Retinal pigment epithelial cell (primary cell): ENCODE results near the gene PTPRK.

ENCODE experiments used
- DNase-seq: peaks from one replicate; pipeline ENCODE4 v3.0.0-alpha.2; 2010; ENCODE audit warnings: low read depth
- H3K4me3 ChIP-seq: 2 replicates; pipeline ENCODE4 v1.5.1; 2011; ENCODE audit warnings: mild to moderate bottlenecking, low read length, control low read depth, moderate library complexity
- CTCF ChIP-seq: conservative IDR thresholded peaks from 2 replicates; pipeline ENCODE4 v1.5.1; 2011; ENCODE audit warnings: low read depth, low read length, control low read depth, inconsistent platforms

PTPRK gene

GRCh38 chr6:128351255-128351514, 169.2 kb downstream of the PTPRK start:
- DNase-seq = no peak
- no peak for TF ChIP-seq CTCF
- H3K4me3 ChIP-seq = no peak overlapping the region

DNA sequence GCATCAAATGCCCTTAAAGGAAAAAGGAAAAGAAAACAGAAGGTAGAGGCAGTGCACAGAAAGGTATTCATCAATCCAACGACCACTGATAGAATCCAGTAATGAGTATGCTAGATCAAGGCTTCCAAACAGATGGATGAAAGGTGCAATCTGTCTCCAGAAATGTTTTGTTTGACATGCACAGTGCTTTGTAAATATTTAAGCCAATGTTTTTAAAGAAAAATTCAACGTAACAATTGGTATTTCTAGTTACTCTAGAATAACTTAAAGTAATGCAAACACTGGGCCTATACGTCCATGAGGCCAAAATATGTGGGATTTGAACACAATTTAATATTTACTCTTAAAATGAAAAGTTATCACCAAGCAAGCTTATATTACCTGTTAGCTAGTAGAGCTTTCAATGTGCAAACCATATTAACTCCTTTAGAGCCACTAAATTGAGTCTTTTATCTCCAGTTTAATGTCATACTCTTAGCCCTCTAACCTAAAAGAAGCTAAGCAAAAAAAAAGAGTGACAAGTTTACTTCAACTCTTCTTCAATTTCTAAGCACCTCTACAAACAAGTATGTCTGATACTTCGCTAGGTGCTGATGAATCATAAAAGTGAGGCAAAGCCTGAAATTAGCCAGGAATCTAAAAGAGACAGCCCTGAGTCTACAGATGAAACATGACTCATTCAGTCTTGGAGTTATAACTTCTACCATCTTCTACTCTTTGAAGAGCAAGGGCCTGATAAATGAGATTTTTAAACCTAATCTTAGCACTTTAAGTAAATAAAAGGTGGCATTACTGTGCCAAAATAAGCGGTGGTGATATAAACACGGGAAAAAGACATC, 169.8 kb downstream of the PTPRK start:
- TF ChIP-seq CTCF = no peak
- H3K4me3 ChIP-seq = no peak overlapping the region
- DNase-seq = no peak

DNA sequence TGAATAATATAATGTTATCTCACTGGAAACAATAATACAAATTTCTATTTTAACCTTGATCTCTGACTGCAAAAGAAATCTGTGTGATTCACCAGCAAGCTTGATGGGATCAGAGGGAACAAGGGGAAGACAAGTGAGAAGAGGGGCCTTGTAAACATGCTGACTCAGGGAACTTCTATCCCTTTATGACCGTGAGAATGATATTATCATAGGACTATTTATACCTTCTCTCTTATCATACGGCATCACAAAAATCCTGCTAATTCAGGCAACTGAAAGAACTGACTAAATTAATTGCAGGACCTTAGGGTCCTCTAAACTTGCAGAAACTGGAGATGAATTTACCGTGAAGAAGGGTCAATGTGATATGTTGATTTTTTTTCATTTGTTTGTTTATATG, 173.3 kb downstream of the PTPRK start:
- DNase-seq = no peak
- H3K4me3 ChIP-seq = no peak overlapping the region
- TF ChIP-seq CTCF = no peak

DNA sequence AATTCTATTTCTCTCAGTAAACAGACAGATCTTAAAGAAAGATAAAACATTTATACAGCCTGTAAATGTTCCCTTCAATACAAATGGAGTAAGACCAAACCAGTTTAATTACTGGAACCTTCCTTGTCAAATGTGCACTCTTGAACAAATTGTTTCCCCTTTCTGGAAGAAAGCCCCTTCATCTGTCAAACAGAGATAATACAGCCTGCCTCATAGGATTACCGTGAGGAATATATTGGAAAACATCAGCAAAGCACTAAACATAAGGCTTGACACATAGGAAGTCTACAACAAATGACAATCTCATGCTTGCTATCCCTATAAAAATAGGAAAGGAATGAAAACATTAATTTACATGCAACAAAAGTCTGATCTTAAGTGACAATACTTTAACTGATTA, 173.8 kb downstream of the PTPRK start:
- DNase-seq = no peak
- TF ChIP-seq CTCF = no peak
- H3K4me3 ChIP-seq = no peak overlapping the region

- no peak overlapping the region for H3K4me3 ChIP-seq
- TF ChIP-seq CTCF = no peak
- no peak for DNase-seq
Observed at GRCh38 chr6:128345278-128345677, 175.1 kb downstream of the PTPRK start.

DNA sequence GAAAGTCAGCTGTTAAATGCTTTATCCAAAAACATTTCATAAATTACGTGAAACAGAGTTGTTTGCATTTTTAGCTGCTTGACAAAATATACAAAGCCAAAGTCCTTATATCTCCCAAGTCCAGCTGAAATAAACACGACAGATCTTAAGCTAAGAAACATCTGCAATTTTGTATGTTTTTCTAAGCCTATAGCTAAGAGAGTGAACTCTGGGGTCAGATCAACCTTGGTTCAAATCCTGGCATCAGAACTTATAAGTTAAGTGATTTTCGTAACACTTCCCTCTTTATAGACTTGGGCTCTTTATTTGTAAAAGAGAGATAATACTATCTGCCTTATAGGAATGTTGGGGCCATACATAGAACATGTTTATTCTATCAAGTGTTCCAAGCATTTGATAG, 176.7 kb downstream of the PTPRK start:
- H3K4me3 ChIP-seq = no peak overlapping the region
- DNase-seq = no peak
- no peak for TF ChIP-seq CTCF

- H3K4me3 ChIP-seq = no peak overlapping the region
- no peak for DNase-seq
- no peak for TF ChIP-seq CTCF
Observed at GRCh38 chr6:128339635-128340450, 180.6 kb downstream of the PTPRK start.
